ENCODE results near the gene ZNF793. TPM values are rescaled to one million over a fixed set of nuclear protein-coding genes. Genes with fewer than 3 reads are reported as not detected.

ZNF793 gene
- total and polyA plus RNA-seq, 10 of the 15 experiments (the other 5 are each of a cell fraction or from before 2014, with no cell fraction given), result 0.10 to 1.1 (median 0.30) TPM

Other genes starting within 250 kb of the ZNF793 start
- gene ZNF527, start 135.8 kb upstream of the ZNF793 start, total RNA-seq (2014; rRNA removed), result 3.7 and 5.3 TPM in 2 replicates
- 4.9 and 5.5 TPM in 2 replicates for gene ZNF527, start 135.8 kb upstream of the ZNF793 start, total RNA-seq (2014; rRNA removed; fragmentation: Illumina TruSeq; extraction: Trizol)
- 3.6 and 3.9 TPM in 2 replicates for gene ZNF527, start 135.8 kb upstream of the ZNF793 start, total RNA-seq (2021)
- 5.0 and 8.3 TPM in 2 replicates for gene ZNF527, start 135.8 kb upstream of the ZNF793 start, polyA plus RNA-seq (2011; rRNA removed)
- 5.6 and 6.4 TPM in 2 replicates for gene ZNF527, start 135.8 kb upstream of the ZNF793 start, polyA plus RNA-seq (2014; fragmentation: Illumina TruSeq; extraction: Trizol)
- 1 to 10 TPM; 2.0 to 2.2 TPM for gene ZNF527, start 135.8 kb upstream of the ZNF793 start, polyA plus RNA-seq (2014; fragmentation: Nextera tagmentation; extraction: Ambion mirVana)
- 3.1 and 4.2 TPM in 2 replicates for gene ZNF527, start 135.8 kb upstream of the ZNF793 start, polyA plus RNA-seq (2014; rRNA removed)
- gene ZNF527, start 135.8 kb upstream of the ZNF793 start, polyA plus RNA-seq (2016; fragmentation: Nextera tagmentation; extraction: Ambion mirVana), result 1 to 10 TPM; 2.7 to 2.9 TPM
- gene ZNF569, start 39.5 kb upstream of the ZNF793 start, total RNA-seq (2014; rRNA removed), result 2.0 and 3.0 TPM in 2 replicates
- 2.7 and 3.8 TPM in 2 replicates for gene ZNF569, start 39.5 kb upstream of the ZNF793 start, total RNA-seq (2014; rRNA removed; fragmentation: Illumina TruSeq; extraction: Trizol)
- gene ZNF569, start 39.5 kb upstream of the ZNF793 start, total RNA-seq (2021), result 2.1 and 2.7 TPM in 2 replicates
- 4.3 and 7.1 TPM in 2 replicates for gene ZNF569, start 39.5 kb upstream of the ZNF793 start, polyA plus RNA-seq (2011; rRNA removed)
- 2.3 and 3.6 TPM in 2 replicates for gene ZNF569, start 39.5 kb upstream of the ZNF793 start, polyA plus RNA-seq (2014; fragmentation: Illumina TruSeq; extraction: Trizol)
- gene ZNF569, start 39.5 kb upstream of the ZNF793 start, polyA plus RNA-seq (2014; fragmentation: Nextera tagmentation; extraction: Ambion mirVana), result 1 to 10 TPM in 1 of 2 experiments, under 1 TPM in 1; 0.82 to 1.1 TPM
- gene ZNF569, start 39.5 kb upstream of the ZNF793 start, polyA plus RNA-seq (2014; rRNA removed), result 1.3 and 1.5 TPM in 2 replicates
- 1 to 10 TPM; 2.3 to 3.0 TPM for gene ZNF569, start 39.5 kb upstream of the ZNF793 start, polyA plus RNA-seq (2016; fragmentation: Nextera tagmentation; extraction: Ambion mirVana)
- gene ZNF570, start 37.6 kb upstream of the ZNF793 start, total RNA-seq (2014; rRNA removed), result 1.8 and 2.0 TPM in 2 replicates
- gene ZNF570, start 37.6 kb upstream of the ZNF793 start, total RNA-seq (2014; rRNA removed; fragmentation: Illumina TruSeq; extraction: Trizol), result 2.2 TPM in 2 replicates
- gene ZNF570, start 37.6 kb upstream of the ZNF793 start, total RNA-seq (2021), result 1.4 and 1.7 TPM in 2 replicates
- 3.6 and 5.7 TPM in 2 replicates for gene ZNF570, start 37.6 kb upstream of the ZNF793 start, polyA plus RNA-seq (2011; rRNA removed)
- gene ZNF570, start 37.6 kb upstream of the ZNF793 start, polyA plus RNA-seq (2014; fragmentation: Illumina TruSeq; extraction: Trizol), result 1.6 TPM in 2 replicates
- gene ZNF570, start 37.6 kb upstream of the ZNF793 start, polyA plus RNA-seq (2014; fragmentation: Nextera tagmentation; extraction: Ambion mirVana), result 1 to 10 TPM in 1 of 2 experiments, under 1 TPM in 1; 0.75 to 1.2 TPM
- gene ZNF570, start 37.6 kb upstream of the ZNF793 start, polyA plus RNA-seq (2014; rRNA removed), result 0.57 and 2.1 TPM in 2 replicates
- under 1 TPM; 0.25 to 0.78 TPM for gene ZNF570, start 37.6 kb upstream of the ZNF793 start, polyA plus RNA-seq (2016; fragmentation: Nextera tagmentation; extraction: Ambion mirVana)
- 0.22 and 0.34 TPM in 2 replicates for gene ZNF571, start 87.9 kb downstream of the ZNF793 start, total RNA-seq (2014; rRNA removed)
- gene ZNF571, start 87.9 kb downstream of the ZNF793 start, total RNA-seq (2014; rRNA removed; fragmentation: Illumina TruSeq; extraction: Trizol), result 0.45 and 0.51 TPM in 2 replicates
- gene ZNF571, start 87.9 kb downstream of the ZNF793 start, total RNA-seq (2021), result 0.38 and 0.56 TPM in 2 replicates
- 1.5 and 4.6 TPM in 2 replicates for gene ZNF571, start 87.9 kb downstream of the ZNF793 start, polyA plus RNA-seq (2011; rRNA removed)
- 0.38 and 0.44 TPM in 2 replicates for gene ZNF571, start 87.9 kb downstream of the ZNF793 start, polyA plus RNA-seq (2014; fragmentation: Illumina TruSeq; extraction: Trizol)
- under 1 TPM; 0.27 to 0.92 TPM for gene ZNF571, start 87.9 kb downstream of the ZNF793 start, polyA plus RNA-seq (2014; fragmentation: Nextera tagmentation; extraction: Ambion mirVana)
- 0.19 and 0.46 TPM in 2 replicates for gene ZNF571, start 87.9 kb downstream of the ZNF793 start, polyA plus RNA-seq (2014; rRNA removed)
- under 1 TPM; 0.57 to 0.99 TPM for gene ZNF571, start 87.9 kb downstream of the ZNF793 start, polyA plus RNA-seq (2016; fragmentation: Nextera tagmentation; extraction: Ambion mirVana)
- gene ZNF540, start 87.9 kb downstream of the ZNF793 start, total RNA-seq (2014; rRNA removed), result 0.17 and 0.38 TPM in 2 replicates
- 0.18 and 0.41 TPM in 2 replicates for gene ZNF540, start 87.9 kb downstream of the ZNF793 start, total RNA-seq (2014; rRNA removed; fragmentation: Illumina TruSeq; extraction: Trizol)
- 0.21 TPM in 1 of 2 replicates, not detected in the other for gene ZNF540, start 87.9 kb downstream of the ZNF793 start, total RNA-seq (2021)
- 2.3 and 3.4 TPM in 2 replicates for gene ZNF540, start 87.9 kb downstream of the ZNF793 start, polyA plus RNA-seq (2011; rRNA removed)
- 0.24 and 0.31 TPM in 2 replicates for gene ZNF540, start 87.9 kb downstream of the ZNF793 start, polyA plus RNA-seq (2014; fragmentation: Illumina TruSeq; extraction: Trizol)
- 1 to 10 TPM in 1 of 2 experiments, under 1 TPM in 1; 0.60 to 1.3 TPM for gene ZNF540, start 87.9 kb downstream of the ZNF793 start, polyA plus RNA-seq (2014; fragmentation: Nextera tagmentation; extraction: Ambion mirVana)
- gene ZNF540, start 87.9 kb downstream of the ZNF793 start, polyA plus RNA-seq (2014; rRNA removed), result 0.24 and 0.60 TPM in 2 replicates
- gene ZNF540, start 87.9 kb downstream of the ZNF793 start, polyA plus RNA-seq (2016; fragmentation: Nextera tagmentation; extraction: Ambion mirVana), result under 1 TPM; 0.54 to 0.76 TPM
- 7.7 and 12.8 TPM in 2 replicates for gene ZFP30, start 148.5 kb downstream of the ZNF793 start, total RNA-seq (2014; rRNA removed)
- 12.8 and 12.9 TPM in 2 replicates for gene ZFP30, start 148.5 kb downstream of the ZNF793 start, total RNA-seq (2014; rRNA removed; fragmentation: Illumina TruSeq; extraction: Trizol)
- gene ZFP30, start 148.5 kb downstream of the ZNF793 start, total RNA-seq (2021), result 11.6 and 12.5 TPM in 2 replicates
- gene ZFP30, start 148.5 kb downstream of the ZNF793 start, polyA plus RNA-seq (2011; rRNA removed), result 7.0 and 12.2 TPM in 2 replicates
- 6.1 and 6.8 TPM in 2 replicates for gene ZFP30, start 148.5 kb downstream of the ZNF793 start, polyA plus RNA-seq (2014; fragmentation: Illumina TruSeq; extraction: Trizol)
- gene ZFP30, start 148.5 kb downstream of the ZNF793 start, polyA plus RNA-seq (2014; fragmentation: Nextera tagmentation; extraction: Ambion mirVana), result 1 to 10 TPM; 1.4 to 2.2 TPM
- gene ZFP30, start 148.5 kb downstream of the ZNF793 start, polyA plus RNA-seq (2014; rRNA removed), result 4.7 and 7.5 TPM in 2 replicates
- gene ZFP30, start 148.5 kb downstream of the ZNF793 start, polyA plus RNA-seq (2016; fragmentation: Nextera tagmentation; extraction: Ambion mirVana), result 1 to 10 TPM; 4.1 to 5.4 TPM
- 2.1 and 2.7 TPM in 2 replicates for gene ZNF607, start 212.8 kb downstream of the ZNF793 start, total RNA-seq (2014; rRNA removed)
- gene ZNF607, start 212.8 kb downstream of the ZNF793 start, total RNA-seq (2014; rRNA removed; fragmentation: Illumina TruSeq; extraction: Trizol), result 3.1 and 3.4 TPM in 2 replicates
- gene ZNF607, start 212.8 kb downstream of the ZNF793 start, total RNA-seq (2021), result 3.9 and 5.7 TPM in 2 replicates
- 1.4 TPM in 2 replicates for gene ZNF607, start 212.8 kb downstream of the ZNF793 start, polyA plus RNA-seq (2011; rRNA removed)
- 2.4 and 2.5 TPM in 2 replicates for gene ZNF607, start 212.8 kb downstream of the ZNF793 start, polyA plus RNA-seq (2014; fragmentation: Illumina TruSeq; extraction: Trizol)
- under 1 TPM; 0.47 to 0.90 TPM for gene ZNF607, start 212.8 kb downstream of the ZNF793 start, polyA plus RNA-seq (2014; fragmentation: Nextera tagmentation; extraction: Ambion mirVana)
- gene ZNF607, start 212.8 kb downstream of the ZNF793 start, polyA plus RNA-seq (2014; rRNA removed), result 1.9 and 2.1 TPM in 2 replicates
- 1 to 10 TPM; 3.0 to 3.6 TPM for gene ZNF607, start 212.8 kb downstream of the ZNF793 start, polyA plus RNA-seq (2016; fragmentation: Nextera tagmentation; extraction: Ambion mirVana)